ENCODE data around the gene CTNNBL1. TPM values are rescaled to one million over a fixed set of nuclear protein-coding genes. Genes with fewer than 3 reads are reported as not detected.

Gene CTNNBL1
- total and polyA plus RNA-seq, 7 donors, result 26.7 to 44.0 (median 37.9) TPM

DNA sequence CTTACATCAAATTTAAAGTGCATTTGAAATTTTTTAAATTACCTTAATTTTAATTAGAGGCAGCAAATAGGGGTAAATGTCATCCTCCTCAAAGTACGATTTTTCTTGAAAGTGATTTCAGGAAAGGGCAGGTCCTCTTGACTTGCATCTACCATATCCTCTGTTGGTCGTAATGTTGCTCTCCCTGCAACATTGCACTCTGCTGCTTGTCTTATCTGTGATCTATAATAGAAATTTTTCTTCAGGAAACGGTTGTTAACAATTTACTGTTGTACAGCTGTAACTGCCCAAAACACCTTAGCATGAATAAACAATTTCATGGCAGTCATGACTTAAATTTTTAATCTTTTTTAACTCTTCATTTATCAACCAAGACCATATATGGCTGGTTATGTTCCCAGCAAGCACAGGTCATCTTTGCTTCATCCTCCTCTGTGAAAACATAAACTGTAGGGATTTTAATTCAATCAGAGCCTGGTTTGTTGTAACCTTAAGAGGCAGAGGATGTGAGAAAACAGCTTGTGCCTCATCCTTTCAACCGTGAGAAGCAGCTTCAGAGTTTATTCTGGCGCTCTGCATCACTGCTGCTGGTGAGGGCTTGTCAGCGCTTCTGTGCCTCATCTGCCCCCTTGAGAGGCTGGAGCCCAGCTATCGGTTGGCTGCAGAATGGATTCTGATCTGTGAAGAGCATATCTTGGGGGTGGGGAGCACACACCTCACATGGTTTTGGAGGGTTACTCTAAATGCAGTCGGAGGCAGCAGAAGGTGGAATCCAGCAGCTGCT is 56.0 kb downstream of the CTNNBL1 start:
- H3K27ac ChIP-seq, result no peak overlapping the region
- TF ChIP-seq, protein P1, sequence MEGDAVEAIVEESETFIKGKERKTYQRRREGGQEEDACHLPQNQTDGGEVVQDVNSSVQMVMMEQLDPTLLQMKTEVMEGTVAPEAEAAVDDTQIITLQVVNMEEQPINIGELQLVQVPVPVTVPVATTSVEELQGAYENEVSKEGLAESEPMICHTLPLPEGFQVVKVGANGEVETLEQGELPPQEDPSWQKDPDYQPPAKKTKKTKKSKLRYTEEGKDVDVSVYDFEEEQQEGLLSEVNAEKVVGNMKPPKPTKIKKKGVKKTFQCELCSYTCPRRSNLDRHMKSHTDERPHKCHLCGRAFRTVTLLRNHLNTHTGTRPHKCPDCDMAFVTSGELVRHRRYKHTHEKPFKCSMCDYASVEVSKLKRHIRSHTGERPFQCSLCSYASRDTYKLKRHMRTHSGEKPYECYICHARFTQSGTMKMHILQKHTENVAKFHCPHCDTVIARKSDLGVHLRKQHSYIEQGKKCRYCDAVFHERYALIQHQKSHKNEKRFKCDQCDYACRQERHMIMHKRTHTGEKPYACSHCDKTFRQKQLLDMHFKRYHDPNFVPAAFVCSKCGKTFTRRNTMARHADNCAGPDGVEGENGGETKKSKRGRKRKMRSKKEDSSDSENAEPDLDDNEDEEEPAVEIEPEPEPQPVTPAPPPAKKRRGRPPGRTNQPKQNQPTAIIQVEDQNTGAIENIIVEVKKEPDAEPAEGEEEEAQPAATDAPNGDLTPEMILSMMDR (IDR thresholded peaks at IDR 0.05), result no peak
- no peak for ATAC-seq

DNA sequence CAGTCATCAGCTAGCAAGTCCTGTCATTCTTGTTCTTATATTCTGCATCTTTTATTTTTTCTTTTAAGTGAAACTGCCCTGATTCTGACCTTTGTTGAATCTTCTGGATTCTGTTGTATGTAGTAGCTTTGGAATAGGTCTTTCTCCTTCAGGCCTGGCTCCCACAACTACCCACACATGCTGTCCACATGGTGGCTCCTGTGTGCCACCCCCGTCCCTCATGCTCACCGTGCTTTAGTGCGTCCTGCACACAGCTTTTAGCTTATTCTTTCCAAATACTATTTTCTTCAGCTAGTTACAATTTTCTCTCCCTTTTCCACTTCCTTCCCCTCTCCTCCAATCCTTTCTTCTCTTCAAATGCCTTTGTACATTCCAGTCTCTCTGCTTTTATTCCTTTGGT is 61.8 kb downstream of the CTNNBL1 start:
- TF ChIP-seq, protein P1 (IDR thresholded peaks at IDR 0.05), result peak; percentile 53
- H3K4me3 ChIP-seq, result no peak overlapping the region
- ATAC-seq (peak; percentile 80 to 92 (median 84)), DNase-seq (peak in 1 of 2 donors; percentile 55)
- H3K27ac ChIP-seq, result no peak overlapping the region
- peaks cover 11% of the 10 kb centered on the region for H3K4me1 ChIP-seq
- 30 to 53% (median 47%) methylated on average over 3 of the region's 3 CpGs for WGBS, 3 donors
- intact Hi-C loops (cut with DNase I), result loop anchor here (1.0 to 10.0 kb wide), 4 partner anchors 142 to 467 kb away; no protein-coding TSS in a partner anchor
- H3K9me3 ChIP-seq, result no peaks in the 10 kb centered on the region
- H3K27me3 ChIP-seq (ENCODE audit: insufficient read depth in 3 of 3, low read length in 2 of 3), result no peaks in the 10 kb centered on the region
- H3K36me3 ChIP-seq (ENCODE audit: insufficient read depth in 1 of 2, low read depth in 1 of 2), result peaks cover 2 to 8% of the 10 kb centered on the region in 2 donors

More for the DNA sequence above, 56.0 kb downstream of the CTNNBL1 start:
- Histone ChIP-seq H3K27me3 (ENCODE audit: insufficient read depth in 3 of 3, low read length in 2 of 3) (no peaks in the 10 kb centered on the region), H3K36me3 (ENCODE audit: insufficient read depth in 1 of 2, low read depth in 1 of 2) (peaks cover 4 to 17% of the 10 kb centered on the region in 2 donors), H3K4me1 (no peaks in the 10 kb centered on the region), H3K9me3 (no peaks in the 10 kb centered on the region), H3K4me3 (no peak overlapping the region)
- WGBS, 3 donors, result 74 to 83% (median 78%) methylated on average over 8 of the region's 8 CpGs
- intact Hi-C loops (cut with DNase I), result loop anchor here in 1 of 2 donors (10.0 kb wide), 2 partner anchors 245 to 475 kb away; no protein-coding TSS in a partner anchor
- no peak for DNase-seq

DNA sequence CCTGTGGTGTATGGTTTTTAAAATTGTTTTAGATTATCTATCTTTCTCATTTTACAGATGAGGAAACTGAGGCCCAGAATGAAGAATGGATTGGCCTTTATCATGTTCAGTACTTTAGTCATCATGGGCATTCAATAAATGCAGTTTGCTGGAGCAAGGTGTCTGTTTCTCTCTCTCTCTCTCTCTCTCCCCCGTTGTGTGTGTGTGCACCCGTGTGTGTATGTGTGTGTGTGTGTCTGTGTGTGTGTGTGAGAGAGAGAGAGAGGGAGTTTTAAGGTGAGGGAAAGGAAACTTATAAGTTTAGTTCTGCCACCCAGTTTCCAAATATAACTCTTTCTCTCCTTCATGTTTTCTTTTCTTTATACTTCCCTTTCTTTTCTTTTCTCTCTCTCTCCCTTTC is 62.4 kb downstream of the CTNNBL1 start:
- Histone ChIP-seq H3K36me3 (ENCODE audit: insufficient read depth in 1 of 2, low read depth in 1 of 2) (peaks cover 2 to 8% of the 10 kb centered on the region in 2 donors), H3K4me1 (peaks cover 11% of the 10 kb centered on the region), H3K27me3 (ENCODE audit: insufficient read depth in 3 of 3, low read length in 2 of 3) (no peaks in the 10 kb centered on the region), H3K27ac (no peak overlapping the region), H3K9me3 (no peaks in the 10 kb centered on the region), H3K4me3 (no peak overlapping the region)
- TF ChIP-seq, protein P1 (IDR thresholded peaks at IDR 0.05), result no peak
- 66 to 87% (median 73%) methylated on average over 2 of the region's 2 CpGs for WGBS, 3 donors
- intact Hi-C loops (cut with DNase I), result loop anchor here (5.0 to 10.0 kb wide), 3 partner anchors 141 to 466 kb away; no protein-coding TSS in a partner anchor
- no peak for DNase-seq
- no peak for ATAC-seq

DNA sequence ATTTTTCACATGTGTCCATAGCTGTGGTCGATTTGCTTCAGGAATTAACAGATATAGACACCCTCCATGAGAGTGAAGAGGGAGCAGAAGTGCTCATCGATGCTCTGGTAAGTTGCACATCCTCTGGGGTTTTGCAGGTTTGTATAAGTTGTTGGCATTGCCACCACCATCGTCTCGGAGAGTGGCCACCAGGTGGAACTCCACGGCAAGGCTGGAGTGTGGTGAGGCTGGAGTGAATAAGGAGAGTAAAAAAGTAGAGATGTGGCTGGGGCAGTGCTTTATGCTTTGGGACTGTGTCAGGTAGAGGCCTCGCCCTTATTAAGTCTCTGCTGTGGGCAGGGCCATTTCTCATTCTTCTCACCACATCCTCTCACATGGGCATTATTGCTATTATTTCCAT is 63.7 kb downstream of the CTNNBL1 start:
- peaks cover 11% of the 10 kb centered on the region for H3K4me1 ChIP-seq
- peaks cover 2 to 8% of the 10 kb centered on the region in 2 donors for H3K36me3 ChIP-seq (ENCODE audit: insufficient read depth in 1 of 2, low read depth in 1 of 2)
- peak; percentile 47 to 72 (median 64) for ATAC-seq
- no peaks in the 10 kb centered on the region for H3K27me3 ChIP-seq (ENCODE audit: insufficient read depth in 3 of 3, low read length in 2 of 3)
- intact Hi-C loops (cut with DNase I), result loop anchor here (5.0 to 10.0 kb wide), 3 partner anchors 140 to 465 kb away; no protein-coding TSS in a partner anchor
- no peak overlapping the region for H3K27ac ChIP-seq
- H3K9me3 ChIP-seq, result no peaks in the 10 kb centered on the region
- 85 to 88% (median 88%) methylated on average over 6 of the region's 6 CpGs for WGBS, 3 donors
- DNase-seq, result no peak
- H3K4me3 ChIP-seq, result no peak overlapping the region
- TF ChIP-seq, protein P1 (IDR thresholded peaks at IDR 0.05), result peak; percentile 41
